Measurements from ENCODE around the gene TBPL1.

The TBPL1 gene

DNA sequence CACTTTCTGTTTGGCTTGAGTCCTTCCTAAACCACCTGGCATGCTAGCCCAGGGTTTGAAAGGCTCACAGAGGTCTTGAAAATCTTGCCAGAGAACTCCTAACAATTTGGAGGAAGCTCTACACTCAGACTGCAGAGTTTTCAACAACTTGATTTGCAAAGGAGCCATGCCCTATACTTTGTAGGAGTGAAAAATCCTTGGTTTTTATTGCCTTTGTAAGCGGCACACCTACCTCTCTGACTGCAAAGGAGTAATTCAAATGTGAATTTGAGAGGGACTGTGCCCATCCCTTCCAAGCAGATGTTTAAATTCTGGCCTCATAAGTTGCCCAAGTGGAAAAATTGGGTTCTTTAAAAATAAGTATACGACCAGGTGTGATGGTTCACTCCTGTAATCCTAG lies 58.0 kb downstream of the TBPL1 start:
- no peak for DNase-seq

DNA sequence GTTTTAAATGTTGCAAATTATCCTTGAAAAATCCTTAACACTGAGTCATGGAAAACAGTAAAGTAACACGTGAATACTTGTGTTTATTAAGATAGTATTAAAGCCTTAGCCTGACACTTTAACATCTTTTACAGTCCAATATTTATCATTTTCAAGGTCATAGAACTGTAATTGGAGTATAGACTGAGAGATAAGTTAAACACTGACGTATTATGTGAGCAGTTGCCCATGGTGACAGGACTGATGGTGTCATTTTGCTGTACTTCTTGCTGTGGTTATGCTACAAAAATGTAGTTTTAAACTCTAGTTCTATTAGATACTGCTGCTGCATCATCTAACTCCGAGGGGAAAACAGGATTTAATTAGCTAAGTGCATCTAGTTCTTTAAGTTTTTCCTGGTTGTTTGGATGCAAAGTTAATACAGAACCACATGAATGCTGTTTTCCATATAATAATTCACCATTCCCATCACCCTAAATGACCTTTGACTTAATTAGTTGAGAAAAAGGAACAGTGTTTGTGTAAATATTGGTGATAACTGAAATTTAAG lies 61.6 kb downstream of the TBPL1 start:
- no peak for DNase-seq

DNA sequence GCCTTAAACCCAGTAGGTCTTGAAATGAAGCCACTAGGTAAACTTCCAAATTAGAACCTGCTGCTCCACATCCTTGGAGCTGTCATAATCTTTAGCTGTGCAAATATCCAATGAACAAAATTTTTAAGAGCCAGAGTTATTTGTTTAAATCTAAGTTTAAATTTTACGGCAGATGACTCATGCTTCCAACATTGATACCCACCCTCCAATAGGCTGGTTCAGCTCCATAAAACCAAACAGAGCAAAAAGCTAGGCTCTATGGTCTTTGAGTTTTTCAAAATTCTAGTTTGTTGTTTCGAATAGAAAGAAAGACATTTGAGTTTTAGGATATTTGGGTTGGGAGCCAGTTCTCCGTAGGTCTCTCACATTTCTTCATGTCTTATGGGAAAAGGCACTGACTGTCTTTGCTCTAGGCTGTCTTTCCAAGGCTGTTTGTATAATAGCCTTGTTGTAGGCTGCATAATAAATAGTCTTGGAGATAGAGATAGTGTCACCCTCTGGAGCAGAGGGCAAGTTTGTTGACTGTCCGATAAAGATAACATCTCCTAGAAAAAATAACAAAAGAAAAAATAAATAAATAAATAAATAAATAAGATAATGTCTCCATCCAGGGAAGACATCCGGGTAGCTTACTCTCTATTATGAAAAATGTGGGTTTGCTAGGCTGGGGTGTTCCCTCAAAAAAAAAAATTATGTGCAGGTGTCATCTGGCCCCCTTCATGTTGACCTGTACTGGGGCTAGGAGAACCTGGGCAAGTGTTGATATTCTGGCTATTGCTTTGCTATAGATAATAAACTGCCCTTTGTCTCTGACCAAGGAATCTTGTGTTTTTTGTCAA lies 62.9 kb downstream of the TBPL1 start:
- no peak for DNase-seq

DNA sequence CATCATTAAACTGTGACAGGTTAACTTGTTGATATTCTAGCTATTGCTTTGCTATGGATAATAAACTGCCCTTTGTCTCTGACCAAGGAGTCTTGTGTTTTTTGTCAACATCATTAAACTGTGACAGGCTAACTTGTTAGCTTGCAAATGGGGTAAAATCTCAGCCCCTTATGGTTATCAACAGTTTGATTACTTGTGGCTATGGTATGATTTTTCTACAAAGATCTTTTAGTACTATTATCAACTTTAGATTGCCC lies 63.5 kb downstream of the TBPL1 start:
- no peak for DNase-seq

DNA sequence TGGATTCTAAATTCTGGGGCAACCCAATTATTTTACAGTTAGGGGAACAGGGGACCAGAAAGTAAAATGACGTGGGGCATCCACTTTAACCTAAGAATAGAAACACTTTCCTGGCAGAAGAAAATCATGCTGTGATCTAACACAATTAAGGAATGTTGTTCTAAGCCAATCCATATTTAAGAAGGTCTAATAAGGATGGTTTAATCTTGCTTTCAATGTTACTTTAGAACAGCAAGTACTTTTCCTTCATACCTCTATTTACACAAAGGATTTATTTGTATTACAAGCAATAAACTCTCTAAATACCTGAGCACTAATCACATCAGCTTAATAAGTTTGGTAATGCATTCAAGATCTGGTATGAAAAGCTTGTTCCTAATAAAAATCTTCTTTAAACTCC lies 67.0 kb downstream of the TBPL1 start:
- DNase-seq, result no peak

DNA sequence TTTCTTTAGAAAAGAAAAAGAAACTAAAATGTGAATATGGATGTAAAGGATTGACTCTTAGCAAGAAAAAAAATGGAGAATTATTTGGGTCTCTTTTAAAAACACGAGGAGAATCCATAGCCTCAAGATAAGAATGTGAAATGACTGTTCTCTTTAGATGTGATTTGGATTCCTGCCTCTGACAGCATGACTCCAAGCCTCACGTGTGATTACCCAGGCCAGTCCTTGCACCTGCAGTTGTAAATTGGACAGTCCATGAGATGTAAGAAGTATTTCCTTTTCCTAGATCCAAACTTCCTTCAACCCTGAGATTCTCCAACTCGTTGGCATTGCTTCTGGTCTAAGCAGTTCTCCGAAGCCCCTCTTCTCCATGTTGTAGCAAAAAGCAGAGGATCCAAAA lies 67.5 kb downstream of the TBPL1 start:
- DNase-seq, result no peak

DNA sequence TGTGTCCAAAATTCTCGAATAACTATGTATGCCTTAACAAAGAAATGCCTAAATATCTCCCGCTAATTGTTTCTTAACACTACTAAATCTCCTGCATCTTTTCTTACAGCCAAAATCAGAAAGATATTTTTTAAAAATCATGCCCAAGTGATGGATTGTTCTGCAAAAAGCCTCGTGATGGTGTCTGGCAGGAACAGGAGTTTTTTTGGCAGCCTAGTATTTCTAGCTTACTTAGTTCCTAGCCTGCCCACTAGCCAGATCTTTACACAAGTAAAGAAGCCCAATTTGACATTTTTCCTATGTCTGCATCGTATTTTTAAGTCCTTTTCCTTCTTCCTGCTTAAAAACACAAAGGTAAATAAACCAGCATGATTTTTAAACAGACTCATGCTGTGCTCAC lies 67.9 kb downstream of the TBPL1 start:
- no peak for DNase-seq

DNA sequence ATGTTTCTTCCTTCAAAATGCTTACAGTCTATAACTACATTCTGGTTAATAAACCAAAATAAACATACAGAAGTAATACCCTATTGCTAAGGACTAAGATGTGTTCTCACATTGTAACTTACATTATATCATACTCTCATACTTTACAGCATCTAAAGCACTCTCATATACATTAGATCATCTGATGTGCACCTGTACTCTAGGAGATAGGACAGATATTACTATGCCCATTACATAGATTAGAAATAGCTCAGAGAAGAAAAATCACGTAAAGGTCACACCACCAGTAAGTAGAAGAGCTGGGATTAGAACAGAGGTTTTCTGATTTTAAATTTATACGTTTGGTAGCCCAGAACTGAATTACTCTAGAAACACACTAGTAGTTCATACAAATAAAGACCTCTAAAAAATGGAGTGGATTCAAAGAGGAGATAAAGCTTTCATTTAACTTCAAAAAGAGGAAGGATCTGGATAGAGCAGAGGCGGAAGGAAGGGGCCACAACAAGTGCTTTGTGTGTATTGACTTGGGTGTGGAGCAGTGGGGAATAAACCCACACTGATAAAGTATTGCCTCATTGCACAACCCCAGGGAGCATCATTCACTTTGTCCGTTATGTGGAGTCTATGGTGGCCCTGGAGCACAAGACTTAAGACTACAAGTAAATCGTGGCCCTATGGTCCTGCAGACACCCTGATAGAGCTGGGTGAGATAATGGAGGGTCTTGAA lies 68.5 kb downstream of the TBPL1 start:
- no peak for DNase-seq

DNA sequence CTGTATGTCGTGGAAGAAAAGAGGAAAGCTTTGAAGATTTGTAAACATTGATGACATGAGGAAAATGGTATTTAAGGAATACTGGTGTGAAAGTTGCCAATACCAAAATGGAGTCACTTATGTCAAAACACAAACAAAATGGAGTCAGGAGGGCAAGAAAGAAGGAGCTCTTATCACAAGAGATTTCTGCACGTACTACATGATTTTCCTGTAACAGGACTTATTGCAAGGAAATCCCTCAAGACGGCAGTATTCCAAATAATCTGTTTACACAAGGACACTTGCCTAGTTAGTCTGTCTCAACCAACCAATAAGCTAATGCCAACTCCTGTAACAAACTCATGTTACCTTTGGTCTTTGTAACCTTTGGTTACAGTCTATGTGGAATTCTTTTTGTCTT lies 69.6 kb downstream of the TBPL1 start:
- DNase-seq, result no peak

DNA sequence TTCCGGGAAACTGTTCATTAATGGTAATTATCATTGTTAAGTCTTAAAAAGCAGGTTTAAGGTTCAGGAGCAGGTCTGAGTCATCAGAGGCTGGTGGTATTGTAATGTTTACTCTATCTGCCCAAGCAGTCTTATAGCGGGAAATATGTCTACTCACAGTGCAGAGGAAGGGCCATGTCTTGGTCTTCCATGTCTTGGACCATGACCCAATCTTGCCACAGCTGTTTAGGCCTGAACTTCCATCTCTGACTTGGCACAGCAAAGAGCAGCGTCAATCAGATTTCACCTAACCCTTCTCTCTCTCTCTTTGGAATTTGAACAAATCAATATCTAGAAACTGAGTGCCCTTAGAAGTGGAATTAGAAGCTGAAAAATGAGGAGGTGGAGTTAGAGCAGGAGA lies 73.6 kb downstream of the TBPL1 start:
- no peak for DNase-seq

DNA sequence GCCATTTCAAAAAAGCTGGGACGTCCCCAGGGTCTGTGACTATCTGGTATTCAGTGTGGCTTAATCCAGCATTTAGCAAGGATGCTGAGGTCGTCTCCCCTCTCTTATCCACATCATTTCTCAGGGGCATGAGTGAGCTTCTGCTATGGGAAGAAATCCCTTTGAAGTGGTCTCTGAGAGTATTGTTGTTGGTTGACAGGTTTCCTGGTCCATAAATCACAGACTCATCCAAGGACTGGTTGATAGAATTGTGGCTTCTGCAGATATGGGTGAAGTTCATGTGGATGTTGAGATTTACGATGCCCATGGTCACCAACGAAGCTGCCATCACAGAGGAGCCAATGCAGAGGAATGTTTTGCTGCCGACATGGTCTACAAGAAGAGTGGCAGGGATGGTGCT lies 75.4 kb downstream of the TBPL1 start:
- DNase-seq, result no peak

DNA sequence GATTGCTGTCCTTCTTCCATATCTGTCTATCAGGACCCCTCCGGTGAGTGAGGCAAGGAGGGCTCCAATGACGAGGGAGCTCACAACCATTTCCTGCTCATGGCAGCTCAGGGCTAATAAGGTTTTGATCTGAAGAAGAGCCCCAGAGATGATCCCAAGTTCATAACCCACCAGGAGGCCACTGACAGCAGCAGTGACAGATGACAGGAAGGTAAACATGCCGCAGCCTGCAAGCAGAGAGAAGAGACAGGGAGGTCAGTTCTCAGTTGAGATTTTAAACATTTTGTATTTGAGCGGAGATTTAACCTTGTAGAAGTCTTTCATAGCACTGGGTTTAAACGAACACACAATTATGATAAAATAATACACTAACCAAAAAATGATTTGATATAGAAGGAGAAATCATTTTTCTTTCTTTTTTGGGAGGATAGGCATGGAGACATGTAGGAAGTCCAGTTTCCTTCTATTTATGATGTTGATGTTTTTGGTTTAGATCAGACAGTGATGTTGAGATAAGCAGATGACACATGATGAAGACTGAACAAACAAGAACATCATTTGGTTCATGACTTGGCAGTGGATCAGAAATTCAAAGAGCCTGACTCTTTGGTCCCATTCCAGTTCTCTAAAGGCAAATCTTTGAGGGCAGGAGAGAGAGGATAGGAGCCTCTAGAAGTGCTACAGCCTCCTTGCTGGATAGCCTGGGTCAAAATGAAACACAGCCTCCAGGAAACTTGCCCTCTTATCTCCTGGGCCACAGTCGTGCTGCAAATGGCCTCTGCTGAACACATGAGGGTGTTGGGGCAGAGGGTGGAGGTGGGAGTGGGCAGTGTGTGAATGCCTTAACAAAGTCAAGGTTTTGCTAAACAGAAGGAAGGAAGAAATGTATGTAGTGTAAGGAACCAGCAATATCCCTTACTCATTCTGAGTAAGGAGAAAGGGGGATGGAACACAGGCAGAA lies 76.8 kb downstream of the TBPL1 start:
- DNase-seq, result no peak

DNA sequence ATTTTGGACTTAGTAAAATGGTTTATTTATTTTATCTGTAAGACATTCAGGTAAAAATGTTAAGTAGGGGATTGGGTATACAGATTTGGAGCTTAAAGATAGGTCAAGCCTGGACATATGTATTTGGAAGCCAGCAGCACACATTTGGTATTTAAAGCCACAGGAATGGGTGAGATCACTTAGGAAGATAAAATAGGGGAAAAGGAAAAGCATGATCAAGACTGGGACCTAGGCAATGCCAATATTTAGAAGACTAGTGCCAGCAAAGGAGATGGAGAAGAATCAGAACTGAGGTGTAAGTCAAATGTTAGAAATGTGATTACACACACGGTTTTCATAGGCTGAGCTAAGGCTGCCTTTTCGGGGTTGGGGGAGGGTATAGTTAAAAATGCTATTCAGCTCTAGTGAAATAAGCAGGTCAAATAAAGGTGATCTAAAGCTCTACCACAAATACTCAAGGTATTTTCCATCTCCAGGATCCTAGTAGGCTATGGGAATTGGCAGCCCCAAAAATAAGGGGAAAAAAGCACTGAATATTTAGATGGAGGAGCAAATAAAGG lies 78.8 kb downstream of the TBPL1 start:
- DNase-seq, result no peak

DNA sequence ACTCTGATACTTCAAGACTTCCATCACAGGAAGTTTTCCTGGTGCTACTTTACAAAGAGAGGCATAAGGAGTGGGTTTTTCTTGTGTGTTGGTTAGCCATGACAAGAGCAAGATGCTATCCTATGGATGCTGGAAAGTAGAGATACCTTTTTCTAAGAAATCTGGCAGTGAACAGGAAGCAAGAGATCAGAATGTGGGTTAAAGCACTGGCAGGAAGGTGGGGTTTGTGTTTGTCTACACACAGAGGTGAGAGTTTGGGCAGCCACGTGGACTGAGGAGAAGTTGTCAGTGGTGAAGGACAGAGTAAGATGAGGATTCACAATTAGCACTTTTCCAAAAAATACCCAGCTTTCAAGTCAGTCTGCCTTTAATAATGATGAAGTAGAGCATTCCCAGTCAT lies 81.5 kb downstream of the TBPL1 start:
- DNase-seq, result no peak

DNA sequence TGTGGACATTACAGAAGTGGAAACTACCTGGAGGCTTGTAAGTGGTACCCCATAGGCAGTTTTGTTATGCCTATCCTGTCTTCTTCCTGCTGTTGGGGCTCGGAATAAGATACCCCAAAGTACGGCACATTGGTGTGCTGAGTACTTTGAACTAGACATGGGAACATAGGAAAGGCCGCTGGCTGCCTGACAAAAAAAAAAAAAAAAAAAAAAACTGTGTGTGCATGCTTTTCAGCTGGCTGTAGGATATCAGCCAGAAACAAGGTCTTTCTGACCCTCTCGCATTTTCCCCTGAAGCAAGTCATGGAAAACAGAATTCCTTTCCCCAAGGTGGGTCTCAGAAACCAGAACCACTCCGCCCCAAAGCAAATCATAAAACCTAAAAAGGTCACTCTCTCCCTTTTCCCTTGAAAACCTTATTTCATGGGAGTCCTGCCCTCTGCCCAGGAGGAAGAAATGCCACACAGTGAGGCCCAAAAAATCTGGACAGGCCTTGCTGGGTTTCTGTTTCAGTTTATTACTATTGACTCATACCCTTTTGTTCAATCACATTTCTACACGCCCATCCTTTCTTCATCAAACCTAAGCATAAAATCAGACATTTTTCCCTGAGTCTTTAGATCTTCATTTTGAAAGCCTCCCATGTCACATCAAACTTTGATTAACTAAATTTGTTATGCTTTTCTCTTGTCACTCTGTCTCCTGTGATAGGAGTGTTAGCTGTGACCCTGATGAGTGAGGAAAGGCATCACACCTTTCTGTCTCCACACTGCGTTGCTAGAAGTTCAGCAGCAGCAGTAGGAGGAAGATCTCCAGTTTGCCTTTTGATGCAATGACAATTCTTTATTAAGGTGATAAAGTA lies 82.2 kb downstream of the TBPL1 start:
- DNase-seq, result no peak

DNA sequence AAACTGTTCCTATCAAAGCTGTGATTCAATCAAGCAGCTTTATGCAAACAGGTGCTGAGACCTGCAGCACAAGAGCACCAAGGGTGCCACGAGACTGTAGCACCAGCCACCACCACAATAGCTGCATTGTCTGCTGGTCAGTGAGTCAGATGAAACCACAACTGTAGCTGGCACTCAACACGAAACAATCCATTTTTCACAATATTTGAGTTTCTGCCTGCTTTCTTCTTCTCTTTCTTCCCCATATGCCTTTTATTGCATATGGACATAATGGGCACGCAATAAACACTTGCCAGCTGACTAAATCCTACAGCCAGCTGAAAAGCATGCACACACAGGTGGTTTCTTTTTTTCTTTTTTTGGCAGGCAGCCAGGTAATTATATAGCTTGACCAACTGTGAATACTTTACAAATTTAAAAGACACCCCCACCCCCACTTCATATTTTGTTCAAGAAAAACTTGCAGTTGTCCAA lies 82.8 kb downstream of the TBPL1 start:
- DNase-seq, result no peak

DNA sequence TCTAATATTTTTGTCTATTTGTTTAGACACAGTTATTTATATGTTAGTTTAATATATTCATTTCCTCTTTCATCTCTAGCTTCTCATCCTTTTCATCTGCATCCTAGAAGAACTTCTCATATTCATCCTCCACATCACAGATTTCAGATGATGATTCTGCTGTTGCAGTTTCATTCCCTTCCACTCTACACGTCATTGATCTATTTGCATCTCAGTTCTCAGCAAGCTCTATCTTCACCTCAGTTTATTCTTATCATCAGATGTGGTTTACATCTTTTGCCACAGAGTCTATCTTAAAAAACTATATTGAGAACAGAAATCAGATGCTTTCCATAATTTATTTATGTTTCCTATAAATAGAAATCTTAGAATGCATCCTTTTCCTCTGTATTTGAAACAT lies 86.1 kb downstream of the TBPL1 start:
- DNase-seq, result no peak
